GM18508 (cell line): Measurements from ENCODE around the gene ANGPTL7.
"Not testable (repeated sequence)": the region's sequence is repeated elsewhere in the genome, so short reads cannot be mapped to it uniquely, and the experiment has no call there.

Experiments
- ATAC-seq: cut with Tn5 transposase; IDR thresholded peaks from one replicate; pipeline ENCODE4 v1.9.1; 2021; ENCODE audit warnings: moderate number of reproducible peaks; ENCODE audit not compliant: insufficient read depth, unreplicated experiment

ANGPTL7 gene, protein sequence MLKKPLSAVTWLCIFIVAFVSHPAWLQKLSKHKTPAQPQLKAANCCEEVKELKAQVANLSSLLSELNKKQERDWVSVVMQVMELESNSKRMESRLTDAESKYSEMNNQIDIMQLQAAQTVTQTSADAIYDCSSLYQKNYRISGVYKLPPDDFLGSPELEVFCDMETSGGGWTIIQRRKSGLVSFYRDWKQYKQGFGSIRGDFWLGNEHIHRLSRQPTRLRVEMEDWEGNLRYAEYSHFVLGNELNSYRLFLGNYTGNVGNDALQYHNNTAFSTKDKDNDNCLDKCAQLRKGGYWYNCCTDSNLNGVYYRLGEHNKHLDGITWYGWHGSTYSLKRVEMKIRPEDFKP

DNA sequence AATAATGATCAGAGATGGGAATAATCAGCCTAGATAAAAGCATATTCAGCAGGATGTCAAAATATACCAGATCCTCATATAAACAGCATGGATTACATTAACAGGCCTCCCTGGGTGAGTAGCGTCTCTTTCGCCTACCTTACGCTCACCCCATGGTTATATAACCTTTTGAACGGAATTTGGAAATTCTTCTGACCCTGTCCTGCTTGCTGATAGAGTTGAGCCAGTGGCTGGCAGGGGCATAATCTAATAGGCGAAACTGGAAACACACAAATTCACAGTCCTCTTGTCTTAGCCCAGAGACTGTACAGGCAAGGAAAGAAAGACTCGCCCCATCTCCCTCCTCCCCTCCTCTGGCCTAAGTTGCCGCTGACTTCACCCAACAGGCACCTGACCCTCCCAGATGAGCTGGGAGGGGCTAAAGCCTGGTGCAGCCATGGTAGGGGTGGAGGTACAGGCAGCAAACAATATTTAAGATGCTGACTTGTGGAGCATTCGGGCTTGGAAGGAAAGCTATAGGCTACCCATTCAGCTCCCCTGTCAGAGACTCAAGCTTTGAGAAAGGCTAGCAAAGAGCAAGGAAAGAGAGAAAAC, at the start of gene ANGPTL7:
Gene ANGPTL7 (plus strand): TSS at position 498 of the 594 bp plus-strand sequence. CDS start 225 bp downstream, outside the sequence.
- no peak for ATAC-seq

DNA sequence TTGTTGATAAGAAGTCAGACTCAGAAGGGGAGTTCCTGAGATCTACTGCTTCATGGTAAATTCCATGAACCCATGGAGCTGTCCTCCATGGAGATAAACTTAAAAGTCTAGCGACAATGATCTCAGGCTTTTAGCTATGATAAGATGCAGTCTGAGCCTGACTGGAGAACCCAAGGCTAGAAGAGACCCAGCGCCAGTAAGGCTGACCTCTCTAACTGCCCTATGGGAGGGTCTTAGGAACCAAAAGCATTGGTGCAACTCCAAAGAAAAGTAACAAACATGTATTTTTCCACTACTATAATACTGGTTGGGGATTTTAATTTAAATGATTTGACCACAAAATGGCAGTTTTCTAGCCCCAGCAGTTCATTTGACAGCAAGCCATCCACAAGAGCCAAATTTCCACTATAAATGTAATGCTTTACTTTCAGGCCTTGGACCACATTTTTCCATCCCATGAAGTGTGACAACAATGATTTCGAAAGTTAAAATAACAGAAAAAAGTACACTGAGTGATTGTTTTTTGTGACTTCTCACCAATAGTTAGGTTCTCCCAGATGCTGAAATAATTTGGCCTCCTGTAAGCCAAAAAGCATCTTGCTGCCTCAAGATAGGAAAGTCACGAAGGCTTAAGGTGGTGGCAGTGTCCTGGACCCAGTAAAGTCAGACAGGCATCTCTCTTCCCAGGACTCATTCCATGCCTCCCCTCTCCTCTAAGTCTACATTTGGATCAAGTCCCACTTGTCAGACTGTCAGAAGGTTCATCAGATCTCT, 46.4 kb upstream of the ANGPTL7 start:
- ATAC-seq: no peak

DNA sequence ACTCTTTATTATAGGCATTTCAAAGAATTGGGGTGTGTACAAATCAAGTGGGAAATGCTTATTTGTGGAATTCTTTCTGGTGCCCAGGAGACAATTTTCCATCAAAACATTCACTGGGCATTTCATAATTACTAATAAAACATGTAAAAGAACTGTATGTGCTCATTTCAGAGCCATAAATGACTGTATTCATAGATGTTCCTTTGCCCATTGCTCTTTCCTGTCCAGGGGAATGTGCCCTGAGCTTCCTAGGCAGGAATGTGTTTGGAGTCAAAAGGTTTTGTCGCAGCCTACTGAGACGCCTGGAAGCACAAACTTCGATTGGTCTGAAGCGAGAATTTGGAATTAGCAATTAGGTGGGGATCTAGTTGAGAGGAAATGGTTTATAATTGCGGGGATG, 45.8 kb upstream of the ANGPTL7 start:
- ATAC-seq: no peak

DNA sequence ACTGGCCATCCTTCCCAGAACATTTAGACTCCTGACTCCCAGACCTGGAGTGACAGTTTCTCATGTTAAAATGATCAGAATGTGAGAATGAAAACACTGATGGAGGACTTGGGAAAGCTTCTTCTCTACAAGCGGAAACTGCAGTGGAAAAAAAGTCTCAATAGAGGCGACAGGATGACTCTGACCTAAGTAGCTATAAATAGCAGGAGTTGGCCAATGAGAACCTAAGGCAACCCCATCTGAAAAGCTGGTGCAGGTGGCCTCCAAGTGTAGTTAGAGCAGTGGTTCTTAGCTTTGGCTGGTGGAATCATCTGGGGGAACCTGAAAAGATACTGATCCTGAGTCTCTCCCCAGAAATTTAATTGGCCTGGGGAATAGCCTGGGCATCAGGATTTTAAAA, 45.2 kb upstream of the ANGPTL7 start:
- ATAC-seq: no peak

DNA sequence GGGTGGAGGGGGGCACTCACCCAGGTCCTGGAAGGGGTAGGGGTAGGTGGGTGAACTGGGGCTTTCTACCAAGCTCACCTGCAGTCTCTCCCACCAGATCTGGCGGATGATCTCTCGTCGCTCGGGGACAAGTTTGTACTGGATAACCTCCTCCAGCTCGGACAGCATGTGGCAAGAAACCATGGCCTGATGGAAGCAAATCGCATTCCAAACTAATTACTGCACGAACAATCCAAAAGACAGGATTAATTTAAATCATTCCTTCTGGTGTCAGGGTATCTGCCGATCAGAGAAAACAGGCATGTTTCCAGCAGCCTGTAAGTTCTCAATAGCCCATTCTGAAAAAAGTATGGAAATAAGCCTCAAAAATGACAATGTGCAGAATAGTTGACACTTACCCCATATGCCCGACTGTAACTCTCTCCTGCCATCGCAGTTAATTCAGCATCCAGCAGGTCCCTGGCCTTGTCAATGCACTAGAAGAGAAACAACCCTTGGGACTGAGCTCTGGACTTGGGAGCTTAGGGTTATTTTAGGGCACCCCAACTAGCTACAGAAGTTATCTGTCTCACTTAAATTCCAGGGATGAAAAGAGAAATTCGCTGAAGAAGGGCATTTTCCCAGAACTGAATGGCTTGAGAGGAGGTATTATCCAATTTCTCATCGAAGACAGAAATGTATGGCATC, 44.4 kb upstream of the ANGPTL7 start:
- no peak for ATAC-seq

DNA sequence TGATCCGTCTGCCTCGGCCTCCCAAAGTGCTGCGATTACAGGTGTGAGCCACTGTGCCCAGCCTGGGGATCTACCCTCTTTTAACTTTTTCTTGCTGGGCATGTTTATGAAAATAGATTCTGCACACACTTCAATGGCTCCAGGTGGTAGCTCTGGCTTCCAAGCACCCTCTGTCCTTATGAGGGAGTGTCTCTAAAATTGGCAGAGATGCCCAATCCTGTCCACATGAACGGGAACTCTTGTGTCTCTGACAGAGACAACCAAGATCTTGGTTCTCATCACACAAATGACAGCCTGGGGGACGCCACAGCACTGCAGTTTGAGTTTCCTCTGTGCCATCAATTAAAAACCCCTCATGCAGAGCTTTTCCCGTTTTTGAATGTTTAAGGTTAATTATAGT, 43.4 kb upstream of the ANGPTL7 start:
- no peak for ATAC-seq

DNA sequence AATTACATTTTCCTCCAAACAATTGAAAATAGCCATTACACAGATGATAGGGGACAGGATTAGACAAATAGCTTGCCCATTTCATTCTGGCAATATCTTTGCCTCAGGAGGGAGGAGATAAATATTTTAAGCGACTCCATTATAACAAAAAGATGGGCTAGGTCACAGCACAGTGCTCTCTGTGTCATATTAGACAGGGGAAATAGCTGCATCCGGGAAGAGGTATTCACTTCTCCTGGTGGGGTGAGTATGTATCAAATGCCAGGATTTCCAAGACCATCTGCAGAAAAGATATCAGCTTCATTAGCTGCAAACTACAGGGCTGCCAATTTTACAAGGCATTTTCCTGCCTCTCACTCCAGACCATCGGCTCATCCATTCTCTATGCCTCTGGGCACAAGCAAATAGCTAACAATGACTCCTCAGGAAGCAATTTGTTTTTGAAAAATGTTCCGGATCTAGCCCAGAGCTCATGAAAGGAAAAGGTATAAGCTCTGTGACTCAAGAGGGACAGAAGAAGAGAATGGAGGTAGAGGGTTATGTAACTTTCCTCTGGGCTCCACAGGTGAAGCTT, 41.9 kb upstream of the ANGPTL7 start:
- no peak for ATAC-seq

DNA sequence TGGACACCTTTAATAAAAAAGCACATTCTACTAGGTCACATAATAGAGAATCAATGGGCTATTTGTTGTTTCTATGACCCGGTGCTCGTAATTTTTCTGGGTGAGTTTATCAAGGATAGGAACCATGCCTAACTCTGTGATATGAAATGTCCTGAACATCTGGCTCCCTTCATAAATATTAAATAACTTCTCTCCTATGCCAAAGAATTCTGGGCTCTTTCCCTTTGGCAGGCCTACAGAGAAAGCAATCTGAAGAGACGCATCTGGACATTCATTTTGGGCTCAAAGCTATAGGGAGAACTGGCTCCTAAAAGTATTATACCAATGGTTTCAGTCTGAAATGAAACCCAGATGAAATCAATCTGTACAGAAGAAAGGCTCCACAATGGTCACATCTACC, 38.8 kb upstream of the ANGPTL7 start:
- no peak for ATAC-seq

DNA sequence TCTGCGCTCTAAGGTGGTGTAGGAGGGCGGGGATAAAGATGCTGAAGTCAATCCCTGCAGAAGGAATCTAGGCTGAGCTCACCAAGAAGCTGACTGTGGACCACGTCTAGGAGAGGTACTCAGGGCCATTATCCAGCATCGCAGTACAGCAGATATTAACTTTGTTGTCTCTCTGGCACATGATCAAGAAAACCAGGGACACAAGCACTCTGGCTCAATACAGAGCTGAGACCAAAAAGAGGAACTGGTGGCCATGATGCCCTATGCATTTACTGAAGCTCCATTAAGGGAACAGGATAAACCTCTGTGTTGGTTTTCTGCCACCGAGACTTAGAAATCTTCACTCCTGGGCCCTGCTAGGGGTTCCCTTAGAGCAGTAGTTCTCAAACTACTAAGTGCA, 38.0 kb upstream of the ANGPTL7 start:
- ATAC-seq: no peak

DNA sequence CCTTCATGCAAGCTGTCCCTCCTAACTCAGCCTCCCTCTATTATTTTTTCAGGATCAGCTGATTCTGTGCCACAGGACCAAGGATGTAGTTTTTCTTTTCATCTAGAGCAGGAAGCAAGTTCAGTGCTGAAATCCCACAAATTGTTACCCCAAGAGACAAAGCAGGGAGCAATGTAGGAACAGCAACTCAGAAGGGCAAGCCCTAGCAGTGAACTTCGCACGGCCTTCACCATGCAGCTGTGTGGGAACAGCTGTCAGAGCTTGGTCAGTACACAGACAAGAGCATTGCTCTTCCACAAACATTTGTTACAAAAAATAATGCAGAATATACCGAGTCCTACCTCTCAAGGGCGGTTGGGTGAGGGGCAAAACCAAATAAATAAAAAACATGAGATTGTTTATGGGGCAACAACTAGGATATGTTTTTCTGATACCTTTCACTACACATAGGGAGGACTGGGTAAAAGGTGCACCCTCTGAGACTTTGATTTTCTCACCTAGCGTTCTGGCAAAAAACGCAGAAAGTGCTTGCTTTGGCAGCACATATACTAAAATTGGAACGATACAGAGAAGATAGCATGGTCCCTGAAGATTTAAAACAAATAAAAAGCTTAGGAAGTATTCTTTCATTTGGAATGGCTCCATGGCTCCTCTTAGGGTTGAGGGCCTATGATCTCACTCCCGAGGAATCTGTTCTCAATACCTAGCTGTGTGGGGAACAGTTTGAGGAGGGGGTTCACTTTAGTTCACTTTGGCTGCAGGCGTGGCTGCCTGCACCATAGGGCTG, 37.1 kb upstream of the ANGPTL7 start:
- ATAC-seq: no peak

DNA sequence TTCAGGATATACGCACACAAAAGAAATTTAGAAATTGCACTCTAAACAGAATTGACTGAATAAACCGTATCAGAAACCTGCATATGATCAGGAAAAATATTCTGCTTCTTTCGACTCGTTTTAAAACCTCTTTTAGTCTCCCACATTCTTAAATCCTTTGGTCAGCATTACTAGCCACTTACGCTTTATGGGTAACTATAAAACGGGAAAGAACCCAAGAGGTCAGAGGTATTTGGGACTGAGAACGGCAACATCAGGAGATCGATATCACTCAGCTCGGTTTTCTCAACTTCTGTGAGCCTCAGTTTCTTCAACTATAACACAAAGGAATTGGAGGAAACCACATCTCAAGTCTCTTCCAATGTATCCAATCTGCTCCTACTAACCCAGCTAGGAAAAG, 36.4 kb upstream of the ANGPTL7 start:
- no peak for ATAC-seq

DNA sequence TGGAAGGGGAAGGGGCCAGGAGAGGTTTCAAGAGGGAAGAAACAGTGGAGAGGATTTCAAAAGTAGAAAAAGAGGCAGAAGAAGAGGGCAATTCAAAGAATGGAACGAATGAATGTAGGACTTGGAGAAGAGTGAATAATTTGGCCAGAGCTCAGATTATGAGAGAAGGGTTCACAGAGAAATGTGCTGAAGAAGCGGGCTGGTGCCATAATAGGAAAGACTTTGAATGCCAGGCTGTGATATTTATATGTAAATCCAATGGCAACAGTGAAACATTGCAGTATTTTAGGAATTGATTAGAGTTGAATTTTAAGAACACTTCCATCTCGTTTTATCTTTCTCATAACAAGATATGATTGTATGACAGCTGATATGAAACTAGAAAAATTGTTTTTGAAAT, 36.0 kb upstream of the ANGPTL7 start:
- ATAC-seq: no peak

DNA sequence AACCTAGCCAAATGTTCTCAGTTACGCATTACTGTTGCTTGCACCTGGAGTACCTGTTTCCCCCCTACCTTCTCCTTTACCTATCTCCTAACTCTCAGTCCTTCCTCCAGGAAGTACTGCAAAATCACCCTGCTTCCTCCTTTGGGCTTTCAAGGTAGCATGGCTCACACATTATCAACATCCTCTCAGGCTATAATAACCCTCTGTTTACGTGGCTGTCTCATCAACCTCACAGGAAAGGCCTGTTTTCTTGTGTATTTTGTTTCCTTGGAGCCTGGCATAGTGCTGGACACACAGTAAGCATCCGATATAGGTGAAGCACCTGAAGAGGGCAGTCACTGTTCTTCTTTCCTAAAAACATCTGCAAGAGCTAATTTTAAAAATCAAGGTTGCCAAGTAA, 32.7 kb upstream of the ANGPTL7 start:
- ATAC-seq: no peak

DNA sequence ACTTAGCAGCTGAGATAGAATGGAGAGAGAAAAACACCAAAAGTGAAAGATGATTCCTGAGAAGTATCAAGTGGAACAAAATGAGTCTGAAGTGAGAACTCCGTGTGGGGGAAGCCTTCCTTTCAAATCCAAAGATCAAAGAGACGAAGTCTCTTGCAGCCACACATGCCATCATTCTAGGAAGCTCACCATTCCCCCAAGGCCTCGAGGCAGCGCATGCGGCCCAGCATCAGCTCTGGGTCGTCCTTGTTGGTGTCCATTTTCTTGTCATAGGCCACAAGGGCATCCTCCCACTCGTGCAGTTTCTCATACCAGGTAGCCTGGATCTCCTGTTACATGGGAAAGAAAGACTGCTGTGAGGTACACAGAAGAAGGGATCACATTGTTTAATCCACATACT, 32.2 kb upstream of the ANGPTL7 start:
- ATAC-seq: no peak

DNA sequence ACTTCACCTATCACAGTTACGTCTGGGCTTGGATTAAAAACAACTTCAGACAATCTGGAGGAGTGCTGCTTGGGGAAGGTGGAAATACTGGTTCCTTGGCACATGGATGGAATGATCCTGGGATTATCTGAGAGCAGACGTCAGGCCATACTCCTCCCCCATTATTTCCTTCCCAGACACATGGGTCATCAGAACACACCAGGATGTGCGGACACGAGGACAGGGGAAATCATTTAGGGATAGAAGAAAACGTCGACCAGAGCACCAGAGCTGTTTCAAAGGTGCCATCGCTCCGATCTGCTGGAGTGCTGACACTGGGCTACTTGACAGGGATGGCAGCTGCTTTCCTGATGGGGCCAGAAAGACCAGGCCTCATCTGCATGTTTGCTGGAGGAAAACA, 31.8 kb upstream of the ANGPTL7 start:
- no peak for ATAC-seq

DNA sequence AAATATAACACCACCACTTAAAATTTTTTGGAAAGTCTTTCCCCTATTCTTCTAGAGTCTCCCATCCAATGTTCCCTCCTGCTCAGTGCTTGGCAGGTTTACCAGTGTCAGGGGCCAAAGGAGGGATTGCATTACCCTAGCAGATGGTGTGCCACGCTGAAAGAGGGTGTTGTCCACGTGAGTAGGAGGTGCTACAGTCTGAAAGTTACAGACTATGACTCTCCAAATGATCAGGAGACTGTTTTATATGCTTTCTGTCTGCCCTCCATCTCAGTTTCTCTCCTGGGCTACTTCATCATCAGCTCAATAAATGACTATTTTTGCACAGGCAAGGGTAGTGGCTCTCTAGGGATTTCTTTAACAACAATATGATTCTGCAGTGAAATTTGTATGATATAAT, 31.3 kb upstream of the ANGPTL7 start:
- ATAC-seq: no peak

DNA sequence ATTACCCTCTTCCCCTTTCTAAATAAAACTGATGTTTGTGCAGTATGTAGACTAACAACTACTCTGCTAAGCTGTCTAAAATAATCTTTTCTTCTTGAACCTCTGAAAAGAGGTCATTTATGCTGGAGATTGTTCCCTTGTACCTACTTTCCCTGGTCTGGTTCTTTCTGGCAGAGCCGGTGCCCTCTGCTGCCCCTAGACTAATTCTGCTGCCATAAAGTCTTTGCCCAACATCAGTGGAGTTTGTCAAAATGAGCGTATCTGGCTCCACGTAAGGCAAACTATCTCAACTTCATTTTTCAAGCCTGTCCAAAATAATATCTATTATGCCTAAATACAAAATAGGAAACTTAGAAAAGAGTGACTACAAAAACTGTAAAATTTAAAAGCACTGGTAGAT, 30.9 kb upstream of the ANGPTL7 start:
- ATAC-seq: no peak

DNA sequence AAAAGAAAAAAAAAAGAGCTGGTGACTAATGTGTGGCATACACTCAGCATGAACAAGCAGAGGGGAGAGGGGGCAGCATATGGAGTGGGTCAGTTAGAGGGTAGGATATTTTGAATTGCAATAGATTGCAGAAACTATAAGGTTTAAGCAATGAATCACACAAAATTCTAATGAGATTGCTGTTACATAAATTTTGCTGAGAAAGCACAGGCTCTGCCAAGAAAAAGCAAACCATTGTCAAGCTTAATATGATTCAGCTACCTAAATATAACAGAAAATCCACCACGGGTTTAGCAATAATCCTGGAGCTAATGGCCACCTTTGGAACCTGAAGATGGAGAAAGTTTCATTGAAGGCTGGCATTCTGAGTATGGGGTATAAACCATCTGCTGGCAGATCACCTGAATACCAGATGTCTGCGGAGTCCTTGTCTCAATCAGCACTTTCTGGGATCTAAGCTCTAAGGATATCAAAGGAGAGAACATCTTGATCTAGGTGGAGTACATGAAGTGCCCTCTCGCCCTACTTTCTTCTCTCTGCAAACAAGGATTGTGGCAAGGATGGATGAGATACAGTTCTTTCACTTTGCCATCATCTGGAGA, 30.3 kb upstream of the ANGPTL7 start:
- ATAC-seq: no peak

DNA sequence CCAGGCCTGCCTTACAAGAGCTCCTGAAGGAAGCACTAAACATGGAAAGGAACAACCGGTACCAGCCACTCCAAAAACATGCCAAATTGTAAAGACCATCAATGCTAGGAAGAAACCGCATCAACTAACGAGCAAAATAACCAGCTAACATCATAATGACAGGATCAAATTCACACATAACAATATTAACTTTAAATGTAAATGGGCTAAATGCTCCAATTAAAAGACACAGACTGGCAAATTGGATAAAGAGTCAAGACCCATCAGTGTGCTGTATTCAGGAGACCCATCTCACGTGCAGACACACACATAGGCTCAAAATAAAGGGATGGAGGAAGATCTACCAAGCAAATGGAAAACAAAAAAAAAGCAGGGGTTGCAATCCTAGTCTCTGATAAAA, 26.4 kb upstream of the ANGPTL7 start:
- ATAC-seq: not testable (repeated sequence)
